Spleen (tissue), 11 donors: ENCODE data around the gene CTAG1A. TPM values are rescaled to one million over a fixed set of nuclear protein-coding genes. Genes with fewer than 3 reads are reported as not detected.
"Not testable (repeated sequence)": the region's sequence is repeated elsewhere in the genome, so short reads cannot be mapped to it uniquely, and the experiment has no call there.

Experiments
- DNase-seq: peaks from one replicate; pipeline ENCODE4 v3.0.0-alpha.2; 2020
- H3K27ac ChIP-seq, 8 donors: fragments of 200-600 bp; sonication (generic) in 7 of 8; 1 replicate in 4 of 8; 2 replicates in 4 of 8; pipeline versions ENCODE4 v1.5.0 to v1.8.0; 2016 to 2021; ENCODE audit warnings: inconsistent platforms in 4 of 8, mild to moderate bottlenecking in 4 of 8, moderate library complexity in 1 of 8
- H3K27me3 ChIP-seq, 7 donors: fragments of 200-600 bp; sonication (generic) in 6 of 7; replicated peaks in 1 of 7; 1 replicate in 4 of 7; 2 replicates in 3 of 7; pipeline versions ENCODE4 v1.5.0 to v1.8.0; 2016 to 2021; ENCODE audit warnings: inconsistent platforms in 3 of 7, mild to moderate bottlenecking in 1 of 7
- H3K36me3 ChIP-seq, 6 donors: fragments of 200-600 bp; sonication (generic) in 5 of 6; 1 replicate in 4 of 6; 2 replicates in 2 of 6; pipeline versions ENCODE4 v1.5.0 to v1.8.0; 2016 to 2021; ENCODE audit warnings: inconsistent platforms in 2 of 6
- H3K4me1 ChIP-seq, 6 donors: fragments of 200-600 bp; sonication (generic) in 5 of 6; 1 replicate in 3 of 6; 2 replicates in 3 of 6; pipeline versions ENCODE4 v1.5.0 to v1.8.0; 2016 to 2021; ENCODE audit warnings: inconsistent platforms in 3 of 6
- H3K4me3 ChIP-seq, 8 donors: fragments of 200-600 bp; sonication (generic) in 7 of 8; 1 replicate in 4 of 8; 2 replicates in 4 of 8; pipeline versions ENCODE4 v1.5.0 to v1.8.0; 2016 to 2021; ENCODE audit warnings: inconsistent platforms in 4 of 8, mild to moderate bottlenecking in 4 of 8, moderate library complexity in 2 of 8
- H3K9me3 ChIP-seq, 8 donors: fragments of 200-600 bp; sonication (generic) in 7 of 8; 1 replicate in 4 of 8; 2 replicates in 4 of 8; pipeline versions ENCODE4 v1.5.0 to v1.8.0; 2016 to 2021; ENCODE audit warnings: inconsistent platforms in 4 of 8
- CTCF ChIP-seq, 11 experiments: fragments of 200-600 bp in 7 of 11; fragments of 450-650 bp in 4 of 11; sonication (generic) in 4 of 11; IDR thresholded peaks in 8 of 11; conservative IDR thresholded peaks in 3 of 11; 1 replicate in 7 of 11; 2 replicates in 4 of 11; pipeline versions ENCODE4 v1.4.0 to v1.8.0; 2016 to 2021; ENCODE audit warnings: antibody characterized with exemption in 11 of 11, inconsistent platforms in 4 of 11, mild to moderate bottlenecking in 1 of 11
- POLR2A ChIP-seq, 3 donors: fragments of 450-650 bp; IDR thresholded peaks; one replicate each; pipeline ENCODE4 v1.5.1; 2017; ENCODE audit warnings: antibody characterized with exemption in 3 of 3, mild to moderate bottlenecking in 1 of 3
- POLR2AphosphoS5 ChIP-seq, 3 donors: sonication (generic); formaldehyde crosslinking; IDR thresholded peaks; one replicate each; pipeline ENCODE4 v1.5.1; 2017; ENCODE audit warnings: antibody characterized with exemption in 3 of 3
- WGBS, 5 donors: extraction: QIAGEN DNeasy Blood & Tissue Kit in 3 of 5; methylation state at CpG; one replicate each; pipeline versions ENCODE4 v1.1.5 to v1.1.7; 2013 to 2018; 5-methylcytosine and 5-hydroxymethylcytosine counted together
- intact Hi-C: fragments of 100-400 bp; cut with DNase I; formaldehyde crosslinking; loops from one replicate; pipeline ENCODE4 v1.15.0; 2023; ENCODE audit warnings: low total_unique reads
- polyA plus RNA-seq, 3 donors: library from polyadenylated mRNA; stranded (reverse); fragments of 200-250 nt; gene quantifications; one replicate each; pipeline ENCODE4 v1.2.1, GENCODE V29; 2013
- total RNA-seq, 7 donors: library from RNA; depleted of rRNA in 3 of 7; stranded (reverse); fragments of >200 nt in 3 of 7; fragmentation: NEBNext Ultra II Directional in 4 of 7; extraction: Animal tissue kit (Norgen Biotek cat#: 25700) in 4 of 7; gene quantifications; one replicate each; pipeline versions ENCODE4 v1.1.0 to v1.2.1, GENCODE V29; 2016 to 2021
- donor health status: healthy with polysubstance abuse.
- donor health status: DM: no; HTN: no; CAD: no; lungs with moderate emphysema.
- donor health status: DM: no; HTN: no; CAD: no.
- donor health status: Bipolar disorder and iron deficiency.
- donor health status: healthy.
- donor health status: DM: no; HTN: no; CAD: no.
- donor health status: DM: yes; HTN: yes; CAD: no.

Gene CTAG1A
- total and polyA plus RNA-seq, 10 donors, result not detected

- Histone ChIP-seq H3K27me3 (peaks cover 0 to 6% (median 0%) of the 10 kb centered on the region in 7 donors), H3K9me3 (no peaks in the 10 kb centered on the region), H3K4me1 (no peaks in the 10 kb centered on the region), H3K36me3 (no peaks in the 10 kb centered on the region), H3K4me3 (no peak overlapping the region), H3K27ac (no peak overlapping the region)
- 67 to 81% (median 80%) methylated on average over 13 of the region's 13 CpGs for WGBS, 5 donors
- no peak for DNase-seq
- intact Hi-C loops, result no loop called here
- no peak for TF ChIP-seq POLR2AphosphoS5 (IDR thresholded peaks at IDR 0.05)
- TF ChIP-seq CTCF (IDR thresholded peaks at IDR 0.05 in 8 of 11, conservative IDR thresholded peaks at IDR 0.05 in 3 of 11), result no peak
- TF ChIP-seq POLR2A (IDR thresholded peaks at IDR 0.05), result no peak
Measured at GRCh38 chrX:154603438-154604430, 18.8 kb downstream of the CTAG1A start.

- H3K27ac ChIP-seq, result no peak overlapping the region
- no peaks in the 10 kb centered on the region for H3K9me3 ChIP-seq
- peaks cover 0 to 6% (median 0%) of the 10 kb centered on the region in 7 donors for H3K27me3 ChIP-seq
- H3K4me1 ChIP-seq, result no peaks in the 10 kb centered on the region
- no peak overlapping the region for H3K4me3 ChIP-seq
- no peak for DNase-seq
- no peak for TF ChIP-seq POLR2A (IDR thresholded peaks at IDR 0.05)
- no peak for TF ChIP-seq CTCF (IDR thresholded peaks at IDR 0.05 in 8 of 11, conservative IDR thresholded peaks at IDR 0.05 in 3 of 11)
- TF ChIP-seq POLR2AphosphoS5 (IDR thresholded peaks at IDR 0.05), result no peak
- 79 to 97% (median 88%) methylated on average over 6 of the region's 6 CpGs for WGBS, 5 donors
- H3K36me3 ChIP-seq, result no peaks in the 10 kb centered on the region
- intact Hi-C loops, result no loop called here
Measured at GRCh38 chrX:154605566-154605965, 20.6 kb downstream of the CTAG1A start.

- no peak overlapping the region for H3K4me3 ChIP-seq
- intact Hi-C loops, result no loop called here
- no peaks in the 10 kb centered on the region for H3K27me3 ChIP-seq
- no peaks in the 10 kb centered on the region for H3K9me3 ChIP-seq
- H3K4me1 ChIP-seq, result no peaks in the 10 kb centered on the region
- WGBS, 5 donors, result 63 to 81% (median 71%) methylated on average over 6 of the region's 6 CpGs
- no peaks in the 10 kb centered on the region for H3K36me3 ChIP-seq
- DNase-seq, result no peak
- no peak for TF ChIP-seq CTCF (IDR thresholded peaks at IDR 0.05 in 8 of 11, conservative IDR thresholded peaks at IDR 0.05 in 3 of 11)
- TF ChIP-seq POLR2A (IDR thresholded peaks at IDR 0.05), result no peak
- no peak for TF ChIP-seq POLR2AphosphoS5 (IDR thresholded peaks at IDR 0.05)
- H3K27ac ChIP-seq, result no peak overlapping the region
Measured at GRCh38 chrX:154607370-154607769, 22.4 kb downstream of the CTAG1A start.

- H3K4me3 ChIP-seq, H3K27me3 ChIP-seq, H3K36me3 ChIP-seq, DNase-seq, H3K4me1 ChIP-seq, intact Hi-C loops, H3K9me3 ChIP-seq, H3K27ac ChIP-seq: not testable (repeated sequence)
- WGBS, 5 donors, result 81 to 99% (median 88%) methylated on average over 8 to 11 of the region's 11 CpGs
Measured at GRCh38 chrX:154607976-154608375, 23.0 kb downstream of the CTAG1A start.

GRCh38 chrX:154608823-154609222 is 23.9 kb downstream of the CTAG1A start:
- H3K27me3 ChIP-seq, H3K4me1 ChIP-seq, H3K9me3 ChIP-seq, H3K27ac ChIP-seq, DNase-seq, intact Hi-C loops, H3K36me3 ChIP-seq, H3K4me3 ChIP-seq: not testable (repeated sequence)
- WGBS, 5 donors, result 74 to 88% (median 78%) methylated on average over 9 to 12 of the region's 12 CpGs

- H3K27me3 ChIP-seq, H3K9me3 ChIP-seq, intact Hi-C loops, H3K27ac ChIP-seq, H3K36me3 ChIP-seq, H3K4me1 ChIP-seq, DNase-seq, H3K4me3 ChIP-seq: not testable (repeated sequence)
- 89 to 97% (median 91%) methylated on average over 12 of the region's 12 CpGs for WGBS, 5 donors
Measured at GRCh38 chrX:154611146-154611545, 26.2 kb downstream of the CTAG1A start.

- H3K9me3 ChIP-seq, DNase-seq, H3K27me3 ChIP-seq, H3K4me1 ChIP-seq, intact Hi-C loops, H3K4me3 ChIP-seq, H3K27ac ChIP-seq, H3K36me3 ChIP-seq: not testable (repeated sequence)
- WGBS, 5 donors, result 12 to 33% (median 19%) methylated on average over 4 to 8 of the region's 12 CpGs; no CpG with 5 or more reads in 1 of the 5 donors
Measured at GRCh38 chrX:154613586-154613985, 28.7 kb downstream of the CTAG1A start.

- H3K4me3 ChIP-seq, H3K9me3 ChIP-seq, H3K36me3 ChIP-seq, DNase-seq, H3K4me1 ChIP-seq, H3K27ac ChIP-seq, H3K27me3 ChIP-seq, intact Hi-C loops: not testable (repeated sequence)
- no CpG with 5 or more reads among the region's 28 CpGs for WGBS, 5 donors
Measured at GRCh38 chrX:154619182-154619581, 34.2 kb downstream of the CTAG1A start, which contains the start of gene CTAG1B. TSS of gene CTAG1B (minus strand) at chrX:154619282. CDS start at chrX:154619218, 64 bp downstream.
